Breast epithelium (tissue), 3 donors: ENCODE data around the gene NUDT5.

Experiments
- CTCF ChIP-seq, 3 donors: fragments of 450-650 bp; IDR thresholded peaks; one replicate each; pipeline ENCODE4 v1.5.1; 2016 to 2017; ENCODE audit warnings: antibody characterized with exemption in 3 of 3, mild to moderate bottlenecking in 3 of 3, moderate library complexity in 3 of 3
- POLR2AphosphoS5 ChIP-seq, 3 donors: sonication (generic); formaldehyde crosslinking; IDR thresholded peaks; one replicate each; pipeline ENCODE4 v1.6.1; 2017; ENCODE audit warnings: antibody characterized with exemption in 3 of 3

DNA sequence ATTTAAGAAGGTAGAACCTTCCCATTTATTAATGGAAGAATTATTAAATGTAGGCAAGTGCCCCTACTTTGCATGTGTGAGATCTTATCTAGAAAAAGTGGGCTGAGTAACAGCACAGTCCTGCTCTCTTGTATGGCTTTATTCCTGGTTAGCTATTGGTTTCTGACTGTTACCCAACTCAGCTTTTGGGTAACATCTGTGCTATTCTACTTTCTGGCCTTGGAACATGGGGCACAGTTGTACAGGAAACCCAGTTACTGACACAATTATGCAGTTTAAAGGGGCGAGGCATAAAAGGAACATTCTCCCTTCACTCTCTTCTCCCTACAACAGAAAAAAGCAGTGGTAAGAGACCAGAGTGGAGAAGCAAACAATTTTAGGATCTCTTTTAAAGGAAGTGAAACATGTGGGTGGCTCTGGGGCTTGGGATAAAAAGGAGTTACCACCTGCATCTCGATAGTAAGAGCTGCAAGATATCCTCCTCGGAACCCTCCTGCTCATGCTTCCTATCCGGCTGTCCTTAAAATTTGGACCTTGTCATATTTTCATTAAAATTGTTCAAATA, 16.0 kb downstream of the NUDT5 start:
- TF ChIP-seq POLR2AphosphoS5 (IDR thresholded peaks at IDR 0.05) (no peak), CTCF (IDR thresholded peaks at IDR 0.05) (no peak)
